ENCODE measurements around the gene PHLDA2. TPM values are rescaled to one million over a fixed set of nuclear protein-coding genes. Genes with fewer than 3 reads are reported as not detected.

Gene PHLDA2
- total and polyA plus RNA-seq, 7 donors = 0.49 to 7.3 (median 0.87) TPM

DNA sequence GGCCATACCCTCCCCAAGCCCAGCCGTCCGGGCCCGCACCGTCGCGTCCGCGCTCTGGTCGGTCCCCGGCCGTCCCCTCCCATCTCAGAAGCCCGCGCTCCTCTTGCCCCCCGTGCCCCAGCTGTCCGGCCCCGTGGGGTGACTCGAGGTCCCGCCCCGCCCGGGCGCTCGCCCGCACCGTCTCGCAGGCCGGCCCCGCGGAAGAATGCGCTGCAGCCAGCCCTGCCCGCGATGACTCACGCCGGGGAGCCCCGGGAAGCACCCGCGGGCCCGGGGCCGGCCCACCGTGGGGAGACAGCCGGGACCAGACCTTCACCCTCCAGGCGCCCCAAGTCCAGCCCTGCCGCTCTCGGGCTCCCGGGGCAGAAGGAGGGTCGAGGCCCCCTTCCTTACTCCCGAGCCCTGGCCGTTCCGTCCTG lies 320 bp upstream of the PHLDA2 start:
- no peaks in the 10 kb centered on the region for H3K36me3 ChIP-seq (ENCODE audit: insufficient read depth in 1 of 2, low read depth in 1 of 2)
- H3K27me3 ChIP-seq (ENCODE audit: insufficient read depth in 3 of 3, low read length in 2 of 3) = peaks cover 0 to 61% (median 26%) of the 10 kb centered on the region in 3 donors
- ATAC-seq = peak; percentile 18 to 40 (median 32)
- DNase-seq = peak; percentile 65 to 66
- WGBS, 3 donors = 1 to 3% (median 2%) methylated on average over 10 to 48 of the region's 48 CpGs
- H3K9me3 ChIP-seq = no peaks in the 10 kb centered on the region
- intact Hi-C loops (cut with DNase I) = no loop called here
- peak overlapping the region; percentile 65 for H3K4me3 ChIP-seq
- no peak overlapping the region for H3K27ac ChIP-seq
- no peak for TF ChIP-seq CTCF (IDR thresholded peaks at IDR 0.05)
- H3K4me1 ChIP-seq = peaks cover 11% of the 10 kb centered on the region

DNA sequence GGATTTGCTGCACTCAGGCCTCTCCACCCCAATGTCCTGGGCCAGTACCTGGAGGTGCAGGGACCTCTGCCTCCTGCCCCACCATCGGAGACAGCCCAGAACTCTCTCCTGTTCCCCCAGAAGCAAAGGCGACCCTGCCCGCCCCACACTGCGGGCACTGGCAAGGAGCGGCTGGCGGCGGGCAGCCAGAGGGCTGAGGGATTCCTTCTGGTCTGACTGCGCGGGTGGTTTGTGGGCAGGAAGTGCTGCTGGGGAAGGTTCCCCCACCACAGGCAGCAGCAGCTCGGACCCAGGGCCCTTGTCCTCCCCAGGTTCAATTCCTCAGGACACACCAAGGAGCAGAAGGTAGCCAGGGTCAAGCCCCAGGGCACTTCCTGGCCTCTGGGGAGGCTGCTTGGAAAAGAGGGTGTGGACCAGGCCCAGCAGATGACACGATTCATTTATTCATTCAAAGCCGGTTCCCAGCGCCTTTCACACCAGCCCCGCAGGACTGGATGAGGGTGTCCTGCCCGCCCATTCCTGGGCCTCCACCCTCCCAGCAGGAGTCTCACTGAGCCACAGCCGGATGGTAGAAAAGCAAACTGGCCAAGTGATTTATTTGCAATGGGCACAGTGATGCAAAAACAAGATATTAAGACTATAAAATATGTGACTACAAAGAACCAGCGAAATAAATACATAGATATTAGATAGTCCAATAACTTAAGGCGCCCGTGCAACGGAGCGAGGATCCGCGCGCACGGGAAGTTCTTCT lies 1.2 kb downstream of the PHLDA2 start:
- ATAC-seq = no peak
- 45 to 51% (median 47%) methylated on average over 25 of the region's 25 CpGs for WGBS, 3 donors
- peak; percentile 18 to 47 for DNase-seq
- intact Hi-C loops (cut with DNase I) = no loop called here
- Histone ChIP-seq H3K36me3 (ENCODE audit: insufficient read depth in 1 of 2, low read depth in 1 of 2) (no peaks in the 10 kb centered on the region), H3K9me3 (no peaks in the 10 kb centered on the region), H3K4me1 (peaks cover 11% of the 10 kb centered on the region), H3K27ac (no peak overlapping the region), H3K27me3 (ENCODE audit: insufficient read depth in 3 of 3, low read length in 2 of 3) (peaks cover 0 to 61% (median 26%) of the 10 kb centered on the region in 3 donors), H3K4me3 (peak overlapping the region; percentile 65)
- no peak for TF ChIP-seq CTCF (IDR thresholded peaks at IDR 0.05)

- no peak for ATAC-seq
- Histone ChIP-seq H3K27me3 (ENCODE audit: insufficient read depth in 3 of 3, low read length in 2 of 3) (peaks cover 0 to 61% (median 26%) of the 10 kb centered on the region in 3 donors), H3K4me3 (no peak overlapping the region), H3K36me3 (ENCODE audit: insufficient read depth in 1 of 2, low read depth in 1 of 2) (no peaks in the 10 kb centered on the region), H3K9me3 (no peaks in the 10 kb centered on the region), H3K27ac (no peak overlapping the region), H3K4me1 (peaks cover 11% of the 10 kb centered on the region)
- TF ChIP-seq CTCF (IDR thresholded peaks at IDR 0.05) = no peak
- peak; percentile 13 to 35 for DNase-seq
- intact Hi-C loops (cut with DNase I) = no loop called here
- 88 to 95% (median 90%) methylated on average over 12 of the region's 12 CpGs for WGBS, 3 donors
Observed at GRCh38 chr11:2927121-2927800, 2.0 kb downstream of the PHLDA2 start.

GRCh38 chr11:2926611-2927051 lies 2.6 kb downstream of the PHLDA2 start:
- DNase-seq (peak; percentile 12 to 25), ATAC-seq (no peak)
- no peak overlapping the region for H3K27ac ChIP-seq
- intact Hi-C loops (cut with DNase I) = no loop called here
- TF ChIP-seq CTCF (IDR thresholded peaks at IDR 0.05) = no peak
- no peaks in the 10 kb centered on the region for H3K9me3 ChIP-seq
- H3K4me1 ChIP-seq = peaks cover 11% of the 10 kb centered on the region
- H3K36me3 ChIP-seq (ENCODE audit: insufficient read depth in 1 of 2, low read depth in 1 of 2) = no peaks in the 10 kb centered on the region
- H3K27me3 ChIP-seq (ENCODE audit: insufficient read depth in 3 of 3, low read length in 2 of 3) = peaks cover 0 to 58% (median 22%) of the 10 kb centered on the region in 3 donors
- 82 to 88% (median 83%) methylated on average over 11 of the region's 11 CpGs for WGBS, 3 donors
- H3K4me3 ChIP-seq = no peak overlapping the region
